ENCODE data around the gene TUBA4B. TPM values are rescaled to one million over a fixed set of nuclear protein-coding genes. Genes with fewer than 3 reads are reported as not detected.
A peak's percentile ranks its signal among the peaks of the same experiment; 100 is the strongest.

TUBA4B gene
- polyA plus RNA-seq, 1 experiment: not detected

- POLR2A ChIA-PET: no interaction called here
- H3K36me3 ChIP-seq (ENCODE audit: control insufficient read depth, insufficient read depth, low read length): peaks cover 54% of the 10 kb centered on the region
- DNase-seq (ENCODE audit: low read depth): no peak
- no peak for TF ChIP-seq CTCF (IDR thresholded peaks at IDR 0.05; ENCODE audit: insufficient read depth, low read depth, low read length)
- H3K27me3 ChIP-seq (ENCODE audit: control insufficient read depth, insufficient read depth, low read length): no peaks in the 10 kb centered on the region
- CTCF ChIA-PET: interaction anchor here (0.8 to 1.0 kb wide), 2 partner anchors 55 to 75 kb away, joined by 4 read pairs; partner anchors contain the start of gene DNAJB2
- no peak overlapping the region for H3K4me3 ChIP-seq (ENCODE audit: low read depth, low read length)
These were observed 29.0 kb upstream of the TUBA4B start for GRCh38 chr2:219223831-219224610.

- Histone ChIP-seq H3K36me3 (ENCODE audit: control insufficient read depth, insufficient read depth, low read length) (peaks cover 46% of the 10 kb centered on the region), H3K27me3 (ENCODE audit: control insufficient read depth, insufficient read depth, low read length) (no peaks in the 10 kb centered on the region), H3K4me3 (ENCODE audit: low read depth, low read length) (no peak overlapping the region)
- no peak for TF ChIP-seq CTCF (IDR thresholded peaks at IDR 0.05; ENCODE audit: insufficient read depth, low read depth, low read length)
- POLR2A ChIA-PET: no interaction called here
- no peak for DNase-seq (ENCODE audit: low read depth)
- CTCF ChIA-PET: no interaction called here
These were observed 27.7 kb upstream of the TUBA4B start for GRCh38 chr2:219225350-219225749.

GRCh38 chr2:219228041-219228910 lies 24.8 kb upstream of the TUBA4B start:
- ChIA-PET CTCF (interaction anchor here (0.8 to 4.9 kb wide), 8 partner anchors 9 to 70 kb away, joined by 3 to 29 read pairs (median 7); partner anchors contain the start of genes ABCB6, GLB1L, NHEJ1 and SLC23A3), POLR2A (interaction anchor here (0.5 kb wide), 1 partner anchor 267 kb away, joined by 3 read pairs; no protein-coding TSS in a partner anchor)
- DNase-seq (ENCODE audit: low read depth): no peak
- H3K36me3 ChIP-seq (ENCODE audit: control insufficient read depth, insufficient read depth, low read length): peaks cover 35% of the 10 kb centered on the region
- no peak for TF ChIP-seq CTCF (IDR thresholded peaks at IDR 0.05; ENCODE audit: insufficient read depth, low read depth, low read length)
- H3K4me3 ChIP-seq (ENCODE audit: low read depth, low read length): peak overlapping the region; percentile 64
- no peaks in the 10 kb centered on the region for H3K27me3 ChIP-seq (ENCODE audit: control insufficient read depth, insufficient read depth, low read length)

GRCh38 chr2:219228911-219229304 lies 24.1 kb upstream of the TUBA4B start:
- CTCF ChIA-PET: interaction anchor here (1.4 to 4.9 kb wide), 7 partner anchors 10 to 70 kb away, joined by 3 to 29 read pairs (median 6); partner anchors contain the start of genes GLB1L, NHEJ1 and STK16

More at GRCh38 chr2:219228911-219229304, 24.1 kb upstream of the TUBA4B start:
- Histone ChIP-seq H3K4me3 (ENCODE audit: low read depth, low read length) (peak overlapping the region; percentile 64), H3K36me3 (ENCODE audit: control insufficient read depth, insufficient read depth, low read length) (peaks cover 34% of the 10 kb centered on the region), H3K27me3 (ENCODE audit: control insufficient read depth, insufficient read depth, low read length) (no peaks in the 10 kb centered on the region)
- no peak for DNase-seq (ENCODE audit: low read depth)
- no peak for TF ChIP-seq CTCF (IDR thresholded peaks at IDR 0.05; ENCODE audit: insufficient read depth, low read depth, low read length)
- POLR2A ChIA-PET: interaction anchor here (0.5 to 1.2 kb wide), 2 partner anchors 20 to 267 kb away, joined by 3 read pairs; no protein-coding TSS in a partner anchor
